Small intestine (tissue), 7 donors: Measurements from ENCODE around the gene IFI30. TPM values are rescaled to one million over a fixed set of nuclear protein-coding genes. Genes with fewer than 3 reads are reported as not detected.

Source experiments
- DNase-seq, 2 donors: peaks; one replicate each; pipeline versions ENCODE4 v3.0.0 to v3.0.0-alpha.2; 2013
- FAIRE-seq: peaks from 2 replicates; lab custom pipeline; 2012; peaks lifted over from hg19 to GRCh38; lab: Jason Lieb, UNC
- H3K27ac ChIP-seq, 3 donors: one replicate each; pipeline ENCODE4 v1.5.1; 2013; ENCODE audit warnings: low read length in 2 of 3, mild to moderate bottlenecking in 2 of 3, control low read depth in 1 of 3, inconsistent platforms in 1 of 3, low read depth in 1 of 3, moderate library complexity in 1 of 3
- H3K27me3 ChIP-seq, 3 donors: one replicate each; pipeline ENCODE4 v1.6.1; 2013; ENCODE audit warnings: low read length in 3 of 3, inconsistent platforms in 1 of 3; ENCODE audit not compliant: control insufficient read depth in 3 of 3, insufficient read depth in 3 of 3
- H3K36me3 ChIP-seq, 3 donors: one replicate each; pipeline ENCODE4 v1.6.1; 2013; ENCODE audit warnings: low read length in 3 of 3, inconsistent platforms in 1 of 3, low read depth in 1 of 3, mild to moderate bottlenecking in 1 of 3, moderate library complexity in 1 of 3; ENCODE audit not compliant: control insufficient read depth in 3 of 3, insufficient read depth in 2 of 3
- H3K4me1 ChIP-seq, 3 donors: one replicate each; pipeline ENCODE4 v1.6.1; 2013; ENCODE audit warnings: low read length in 2 of 3, inconsistent platforms in 1 of 3, low read depth in 1 of 3, mild to moderate bottlenecking in 1 of 3, moderate library complexity in 1 of 3; ENCODE audit not compliant: control insufficient read depth in 3 of 3, insufficient read depth in 2 of 3
- H3K4me3 ChIP-seq, 3 donors: one replicate each; pipeline ENCODE4 v1.5.1; 2013; ENCODE audit warnings: low read length in 3 of 3, control low read depth in 1 of 3, inconsistent platforms in 1 of 3, low read depth in 1 of 3, mild to moderate bottlenecking in 1 of 3, moderate library complexity in 1 of 3
- H3K9me3 ChIP-seq, 2 donors: one replicate each; pipeline ENCODE4 v1.6.1; 2013; ENCODE audit warnings: low read depth in 1 of 2, low read length in 1 of 2; ENCODE audit not compliant: control insufficient read depth in 2 of 2, insufficient read depth in 1 of 2
- WGBS, 3 donors: extraction: QIAGEN DNeasy Blood & Tissue Kit; methylation state at CpG; one replicate each; pipeline ENCODE4 v1.1.7; 2013; 5-methylcytosine and 5-hydroxymethylcytosine counted together
- polyA plus RNA-seq, 4 donors: library from polyadenylated mRNA; stranded (reverse) in 3 of 4; unstranded in 1 of 4; fragments of 200-250 nt in 3 of 4; fragments of 120-200 nt in 1 of 4; gene quantifications; one replicate each; pipeline versions ENCODE4 v1.2.1 to v1.2.3, GENCODE V29; 2013
- donor health status: healthy with polysubstance abuse.
- donor health status: control.
- donor health status: control.
- donor health status: Bipolar disorder and iron deficiency.
- donor health status: healthy.

IFI30 gene
- polyA plus RNA-seq, 4 donors = 51.9 to 480 (median 135) TPM

DNA sequence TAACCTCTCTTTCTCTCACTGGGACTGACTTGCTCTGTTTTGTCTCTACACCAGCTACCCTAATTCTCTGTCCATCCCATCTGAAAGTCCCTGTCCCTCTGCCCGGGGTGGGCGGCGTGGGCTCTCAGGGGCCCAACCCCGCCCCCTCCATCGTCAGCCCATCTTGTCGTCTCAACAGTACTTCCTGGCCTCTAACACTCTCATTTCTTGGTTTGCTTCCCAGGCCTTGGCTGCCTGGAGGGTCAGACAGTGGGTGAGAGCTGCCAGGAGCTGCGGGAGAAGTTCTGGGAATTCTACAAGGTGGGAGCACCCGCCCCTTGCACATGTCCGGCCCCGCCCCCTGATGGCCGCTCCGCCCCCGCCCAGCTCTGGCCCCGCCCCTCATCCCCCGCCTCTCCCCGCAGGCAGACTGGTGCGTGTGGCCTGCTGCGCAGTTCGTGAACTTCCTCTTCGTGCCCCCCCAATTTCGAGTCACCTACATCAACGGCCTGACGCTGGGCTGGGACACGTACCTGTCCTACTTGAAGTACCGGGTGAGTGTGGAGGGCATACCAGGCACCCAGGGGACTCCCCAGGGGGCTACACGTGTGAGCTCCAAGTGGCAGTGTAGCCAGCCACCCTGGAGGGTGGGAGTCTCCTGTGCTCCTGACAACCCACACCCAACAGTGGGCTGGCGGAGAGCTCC is 21.1 kb downstream of the IFI30 start:
- H3K27me3 ChIP-seq = no peaks in the 10 kb centered on the region
- H3K36me3 ChIP-seq = peaks cover 0 to 40% (median 8%) of the 10 kb centered on the region in 3 donors
- WGBS, 3 donors = 34 to 78% (median 52%) methylated on average over 20 to 27 of the region's 27 CpGs
- no peak overlapping the region for H3K4me3 ChIP-seq
- FAIRE-seq (no peak), DNase-seq (peak in 1 of 2 donors; percentile 17)
- H3K4me1 ChIP-seq = peaks cover 3 to 20% (median 9%) of the 10 kb centered on the region in 3 donors
- H3K27ac ChIP-seq = peak overlapping the region in 1 of 3 donors; percentile 11
- no peaks in the 10 kb centered on the region for H3K9me3 ChIP-seq

DNA sequence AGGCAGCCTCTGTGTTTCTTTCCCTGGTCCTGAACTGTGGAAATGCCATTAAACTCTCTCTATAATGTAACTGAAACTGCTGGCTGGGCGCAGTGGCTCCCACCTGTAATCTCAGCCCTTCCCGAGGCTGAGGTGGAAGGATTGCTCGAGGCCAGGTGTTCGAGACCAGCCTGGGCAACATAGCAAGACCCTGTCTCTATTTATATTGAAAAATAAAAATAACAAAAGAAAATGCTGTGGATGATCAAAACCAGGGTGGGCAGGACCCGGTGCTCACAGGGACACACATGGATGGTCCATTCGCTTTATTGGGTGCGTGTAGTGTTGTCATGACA is 22.9 kb downstream of the IFI30 start:
- DNase-seq = no peak
- WGBS, 3 donors = 81 to 91% (median 82%) methylated on average over 7 of the region's 7 CpGs
- FAIRE-seq = no peak
- H3K36me3 ChIP-seq = peaks cover 0 to 45% (median 8%) of the 10 kb centered on the region in 3 donors
- no peak overlapping the region for H3K4me3 ChIP-seq
- no peaks in the 10 kb centered on the region for H3K9me3 ChIP-seq
- H3K27ac ChIP-seq = no peak overlapping the region
- no peaks in the 10 kb centered on the region for H3K27me3 ChIP-seq
- peaks cover 3 to 20% (median 9%) of the 10 kb centered on the region in 3 donors for H3K4me1 ChIP-seq

DNA sequence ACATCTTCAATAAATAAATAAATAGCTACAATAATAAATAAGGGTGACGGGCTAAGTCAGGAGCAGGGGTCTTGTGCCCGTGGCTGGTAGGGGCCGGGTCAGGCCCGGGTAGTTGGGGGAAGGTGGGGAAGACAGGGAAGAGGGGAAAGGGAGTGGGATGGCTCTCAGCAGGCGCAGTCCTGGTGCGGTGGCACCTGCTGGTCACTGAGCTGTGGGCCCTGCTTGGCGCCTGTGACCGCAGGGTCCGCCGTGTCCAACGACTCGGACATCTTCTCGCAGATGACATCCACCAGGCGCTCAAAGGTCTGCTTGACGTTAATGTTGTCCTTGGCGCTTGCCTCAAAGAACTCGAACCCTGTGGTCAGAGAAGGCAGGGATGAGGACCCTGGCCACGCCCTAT is 23.7 kb downstream of the IFI30 start:
- DNase-seq (no peak), FAIRE-seq (no peak)
- Histone ChIP-seq H3K4me1 (peaks cover 3 to 13% (median 9%) of the 10 kb centered on the region in 3 donors), H3K36me3 (peaks cover 0 to 45% (median 8%) of the 10 kb centered on the region in 3 donors), H3K9me3 (no peaks in the 10 kb centered on the region), H3K4me3 (no peak overlapping the region), H3K27me3 (no peaks in the 10 kb centered on the region), H3K27ac (no peak overlapping the region)
- 91 to 93% (median 92%) methylated on average over 18 of the region's 18 CpGs for WGBS, 3 donors

DNA sequence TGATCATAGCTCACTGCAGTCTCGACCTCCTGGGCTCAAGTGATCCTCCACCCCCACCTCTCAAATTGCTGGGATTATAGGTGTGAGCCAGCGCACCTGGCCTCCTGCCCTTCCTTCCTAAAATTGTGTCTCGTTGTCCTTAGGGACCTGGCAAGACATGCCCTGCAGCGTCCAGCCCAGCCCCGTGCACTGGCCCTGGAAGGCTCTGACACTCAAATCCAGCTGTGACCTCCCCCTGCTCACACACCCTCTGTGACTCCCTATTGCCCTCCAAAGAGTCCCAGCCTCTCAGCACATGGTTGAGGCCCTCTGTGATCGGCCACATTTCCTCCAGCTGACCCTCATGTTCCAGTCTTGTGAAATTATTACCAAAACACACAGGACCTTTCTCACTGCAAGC is 24.3 kb downstream of the IFI30 start:
- no peak overlapping the region for H3K4me3 ChIP-seq
- peaks cover 3 to 18% (median 9%) of the 10 kb centered on the region in 3 donors for H3K4me1 ChIP-seq
- no peak for DNase-seq
- 75 to 85% (median 75%) methylated on average over 6 of the region's 6 CpGs for WGBS, 3 donors
- H3K36me3 ChIP-seq = peaks cover 0 to 45% (median 8%) of the 10 kb centered on the region in 3 donors
- no peak for FAIRE-seq
- no peaks in the 10 kb centered on the region for H3K9me3 ChIP-seq
- no peak overlapping the region for H3K27ac ChIP-seq
- peaks cover 0 to 4% (median 0%) of the 10 kb centered on the region in 3 donors for H3K27me3 ChIP-seq

DNA sequence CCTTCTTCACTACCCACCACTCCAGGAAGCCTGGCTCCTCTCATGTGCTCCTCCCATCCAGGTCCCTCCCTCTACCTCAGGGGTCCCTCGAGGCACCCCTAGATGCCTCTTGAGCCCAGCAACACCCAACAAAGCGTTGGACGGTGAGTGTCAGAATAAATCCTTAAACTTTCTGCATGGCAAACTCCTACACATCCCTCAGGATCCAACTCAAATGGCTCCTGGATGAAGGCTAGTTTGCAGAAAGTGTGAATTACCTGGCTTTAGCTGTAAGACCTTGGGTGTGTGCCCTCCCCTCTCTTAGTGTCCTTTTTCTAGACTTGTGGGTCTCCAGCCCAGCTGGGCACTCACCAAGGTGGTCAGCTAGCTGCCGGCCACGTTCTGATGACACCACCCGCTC is 24.8 kb downstream of the IFI30 start:
- Histone ChIP-seq H3K9me3 (no peaks in the 10 kb centered on the region), H3K4me3 (no peak overlapping the region), H3K4me1 (peaks cover 4 to 22% (median 9%) of the 10 kb centered on the region in 3 donors), H3K36me3 (peaks cover 0 to 45% (median 8%) of the 10 kb centered on the region in 3 donors), H3K27ac (no peak overlapping the region), H3K27me3 (peaks cover 0 to 8% (median 0%) of the 10 kb centered on the region in 3 donors)
- DNase-seq = no peak
- no peak for FAIRE-seq
- 88 to 93% (median 92%) methylated on average over 6 of the region's 6 CpGs for WGBS, 3 donors

DNA sequence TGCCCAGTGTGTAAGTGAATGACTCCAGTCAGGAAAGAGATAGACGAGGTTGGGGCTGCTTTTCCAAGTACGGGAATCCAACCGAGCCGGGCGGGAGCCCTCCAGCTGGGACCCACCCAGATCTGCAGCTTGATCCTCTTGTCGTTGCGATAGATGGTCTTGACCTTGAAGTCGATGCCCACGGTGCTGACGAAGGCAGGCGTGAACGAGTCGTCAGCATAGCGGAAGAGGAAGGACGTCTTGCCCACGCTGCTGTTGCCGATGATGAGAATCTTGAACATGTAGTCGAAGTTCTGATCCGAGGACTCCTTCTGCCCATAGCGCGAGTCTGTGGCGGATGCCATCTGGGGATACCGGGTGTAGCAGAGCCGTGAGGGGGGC is 28.8 kb downstream of the IFI30 start:
- no peak overlapping the region for H3K27ac ChIP-seq
- WGBS, 3 donors = 84 to 89% (median 88%) methylated on average over 24 of the region's 24 CpGs
- no peak for DNase-seq
- H3K9me3 ChIP-seq = no peaks in the 10 kb centered on the region
- H3K4me3 ChIP-seq = peak overlapping the region in 1 of 3 donors; percentile 78
- no peak for FAIRE-seq
- H3K36me3 ChIP-seq = peaks cover 0 to 23% (median 4%) of the 10 kb centered on the region in 3 donors
- peaks cover 2 to 22% (median 4%) of the 10 kb centered on the region in 3 donors for H3K4me1 ChIP-seq
- peaks cover 0 to 8% (median 0%) of the 10 kb centered on the region in 3 donors for H3K27me3 ChIP-seq

DNA sequence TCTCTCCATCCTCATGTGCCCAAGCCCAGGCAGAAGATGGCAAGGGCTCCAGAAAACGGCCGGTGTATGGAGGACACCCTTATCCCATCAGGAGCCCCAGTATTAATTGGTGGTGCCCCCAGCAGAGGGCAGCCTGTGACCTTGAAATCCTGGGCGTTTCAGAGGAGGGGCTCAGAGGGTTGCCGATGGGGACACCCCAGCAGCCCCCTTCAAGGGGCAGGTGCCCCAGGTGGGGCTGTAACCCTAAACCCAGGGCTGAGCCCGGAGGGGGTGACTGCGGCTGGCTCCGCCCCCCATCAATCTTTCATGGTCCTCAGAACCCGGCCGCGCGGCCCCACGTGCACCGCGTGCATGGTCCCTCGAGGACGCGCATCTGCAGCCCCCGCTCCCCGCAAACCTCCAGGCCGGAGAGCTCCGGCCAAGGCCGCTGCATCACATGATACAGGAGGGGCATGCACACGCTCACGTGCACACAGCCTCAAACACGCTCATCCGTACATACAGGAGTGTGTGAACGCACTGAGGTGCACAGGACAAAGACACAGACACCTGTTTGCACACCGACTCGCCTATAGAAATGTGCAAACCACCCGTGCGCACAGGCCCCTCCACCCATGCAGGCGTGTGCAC is 29.3 kb downstream of the IFI30 start:
- Histone ChIP-seq H3K9me3 (no peaks in the 10 kb centered on the region), H3K36me3 (peaks cover 0 to 19% (median 4%) of the 10 kb centered on the region in 3 donors), H3K4me1 (peaks cover 2 to 22% (median 4%) of the 10 kb centered on the region in 3 donors), H3K4me3 (peak overlapping the region in 2 of 3 donors; percentile 53 to 78), H3K27ac (no peak overlapping the region), H3K27me3 (peaks cover 0 to 8% (median 0%) of the 10 kb centered on the region in 3 donors)
- WGBS, 3 donors = 3 to 5% (median 5%) methylated on average over 30 to 32 of the region's 32 CpGs
- no peak for FAIRE-seq
- DNase-seq = peak; percentile 25 to 46

DNA sequence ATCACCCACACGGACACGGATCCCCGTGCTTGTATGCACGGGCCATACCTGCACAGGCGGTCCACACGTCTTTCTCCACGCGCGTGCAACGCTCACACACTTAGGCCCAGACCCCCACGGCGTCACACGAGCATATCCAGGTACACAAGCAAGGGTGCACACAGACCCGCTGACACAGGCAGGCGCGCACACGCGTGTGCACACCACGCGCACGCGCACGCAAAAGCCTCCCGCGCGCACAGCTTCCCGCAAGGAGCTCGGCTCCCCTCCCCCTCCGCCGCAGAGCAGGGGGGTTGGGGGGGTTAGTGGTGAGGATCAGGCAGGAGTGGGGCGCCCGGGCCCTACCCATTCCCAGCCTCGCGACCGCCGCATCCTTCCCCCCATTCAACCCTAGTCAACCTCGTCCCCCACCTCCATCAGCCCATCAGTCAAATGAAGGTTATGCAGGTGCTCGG is 29.8 kb downstream of the IFI30 start:
- Histone ChIP-seq H3K4me3 (peak overlapping the region; percentile 33 to 78 (median 53)), H3K27ac (peak overlapping the region in 2 of 3 donors; percentile 46 to 49), H3K36me3 (peaks cover 0 to 13% (median 2%) of the 10 kb centered on the region in 3 donors), H3K9me3 (no peaks in the 10 kb centered on the region), H3K4me1 (peaks cover 2 to 22% (median 4%) of the 10 kb centered on the region in 3 donors), H3K27me3 (peaks cover 0 to 9% (median 0%) of the 10 kb centered on the region in 3 donors)
- 0 to 2% (median 1%) methylated on average over 23 to 38 of the region's 38 CpGs for WGBS, 3 donors
- FAIRE-seq (no peak), DNase-seq (peak in 1 of 2 donors; percentile 46)
